HL-60 (cell line): Measurements from ENCODE around the gene CASP3.
"Not testable (repeated sequence)": the region's sequence is repeated elsewhere in the genome, so short reads cannot be mapped to it uniquely, and the experiment has no call there.

Experiments
- DNase-seq, 2 experiments: peaks; one replicate each; pipeline ENCODE4 v3.0.0-alpha.2; 2010 to 2020; ENCODE audit warnings: low read depth in 1 of 2, low spot score in 1 of 2
- H3K27ac ChIP-seq: fragments of 250-450 bp; sonication (Bioruptor Pico); replicated peaks from 2 replicates; pipeline ENCODE4 v1.5.1; 2020; ENCODE audit warnings: mild to moderate bottlenecking, moderate library complexity
- H3K27me3 ChIP-seq: fragments of 250-450 bp; sonication (Bioruptor Pico); 2 replicates; pipeline ENCODE4 v1.5.1; 2021; ENCODE audit warnings: mild to moderate bottlenecking, moderate library complexity; ENCODE audit not compliant: insufficient read depth, poor library complexity, severe bottlenecking
- H3K4me3 ChIP-seq: replicated peaks from 2 replicates; pipeline ENCODE4 v1.5.1; 2011; ENCODE audit warnings: mild to moderate bottlenecking, control low read depth, low read length; ENCODE audit not compliant: insufficient read depth
- GABPA ChIP-seq: IDR thresholded peaks from 2 replicates; pipeline ENCODE4 v1.6.1; 2012; ENCODE audit warnings: low read depth
- POLR2AphosphoS5 ChIP-seq: IDR thresholded peaks from 2 replicates; pipeline ENCODE4 v1.6.1; 2012; ENCODE audit warnings: low read depth
- REST ChIP-seq: IDR thresholded peaks from 2 replicates; pipeline ENCODE4 v1.6.1; 2012; ENCODE audit warnings: low read depth; ENCODE audit not compliant: insufficient replicate concordance
- SPI1 ChIP-seq: IDR thresholded peaks from 2 replicates; pipeline ENCODE4 v1.6.1; 2012; ENCODE audit warnings: low read depth, mild to moderate bottlenecking, borderline replicate concordance
- TF ChIP-seq, protein P1 (sequence below): IDR thresholded peaks from one replicate; pipeline ENCODE4 v1.5.1; 2011; ENCODE audit warnings: low read length, control low read depth, inconsistent platforms; ENCODE audit not compliant: insufficient read depth

CASP3 gene

DNA sequence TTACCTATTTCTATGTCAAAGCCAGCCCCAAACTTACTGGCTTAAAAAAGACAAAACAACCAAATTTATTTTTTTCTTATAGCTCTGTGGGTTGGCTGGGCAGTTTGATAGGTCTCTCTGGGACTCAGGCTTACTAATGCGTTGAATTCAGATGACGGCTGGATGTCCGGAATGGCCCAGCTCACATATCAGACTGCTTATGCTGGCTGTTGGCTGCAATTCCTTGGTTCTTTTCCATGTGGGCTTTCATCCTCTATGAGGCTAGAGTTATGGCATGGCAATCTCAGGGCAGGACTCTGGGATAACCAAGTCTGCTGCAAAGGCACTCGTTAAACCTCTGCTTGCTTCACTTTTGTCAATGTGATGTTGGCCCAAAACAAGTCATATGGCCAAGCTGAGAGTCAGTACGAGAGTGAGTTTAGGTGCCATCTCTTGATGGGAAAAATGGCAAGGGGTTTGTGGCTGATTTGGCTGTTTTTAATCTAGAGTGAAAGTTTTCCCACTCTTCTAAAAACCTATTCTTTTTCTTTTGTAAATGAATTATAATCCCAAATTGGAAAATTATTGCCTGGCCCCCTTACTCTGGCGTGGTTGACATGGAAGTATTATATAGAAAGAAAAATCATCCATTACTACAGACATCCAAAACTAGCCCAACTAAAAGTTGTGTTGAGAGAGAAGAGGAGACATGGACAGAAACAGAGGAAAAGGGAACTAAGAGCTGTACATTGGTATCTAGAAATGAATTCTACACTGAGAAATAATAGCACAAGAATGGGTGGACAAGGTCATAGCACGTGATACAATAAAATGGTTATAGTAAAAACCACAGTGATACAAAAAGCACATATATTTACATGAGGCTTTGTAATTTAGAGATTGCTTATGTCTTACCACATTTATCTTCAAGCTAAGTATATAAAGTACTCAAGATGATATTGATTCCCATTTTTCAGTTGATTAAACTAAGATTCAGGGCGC, 6.9 kb upstream of the CASP3 start:
- no peaks in the 10 kb centered on the region for H3K27me3 ChIP-seq
- no peak for TF ChIP-seq SPI1
- no peak for TF ChIP-seq REST
- TF ChIP-seq, protein P1, sequence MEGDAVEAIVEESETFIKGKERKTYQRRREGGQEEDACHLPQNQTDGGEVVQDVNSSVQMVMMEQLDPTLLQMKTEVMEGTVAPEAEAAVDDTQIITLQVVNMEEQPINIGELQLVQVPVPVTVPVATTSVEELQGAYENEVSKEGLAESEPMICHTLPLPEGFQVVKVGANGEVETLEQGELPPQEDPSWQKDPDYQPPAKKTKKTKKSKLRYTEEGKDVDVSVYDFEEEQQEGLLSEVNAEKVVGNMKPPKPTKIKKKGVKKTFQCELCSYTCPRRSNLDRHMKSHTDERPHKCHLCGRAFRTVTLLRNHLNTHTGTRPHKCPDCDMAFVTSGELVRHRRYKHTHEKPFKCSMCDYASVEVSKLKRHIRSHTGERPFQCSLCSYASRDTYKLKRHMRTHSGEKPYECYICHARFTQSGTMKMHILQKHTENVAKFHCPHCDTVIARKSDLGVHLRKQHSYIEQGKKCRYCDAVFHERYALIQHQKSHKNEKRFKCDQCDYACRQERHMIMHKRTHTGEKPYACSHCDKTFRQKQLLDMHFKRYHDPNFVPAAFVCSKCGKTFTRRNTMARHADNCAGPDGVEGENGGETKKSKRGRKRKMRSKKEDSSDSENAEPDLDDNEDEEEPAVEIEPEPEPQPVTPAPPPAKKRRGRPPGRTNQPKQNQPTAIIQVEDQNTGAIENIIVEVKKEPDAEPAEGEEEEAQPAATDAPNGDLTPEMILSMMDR = no peak
- no peak for TF ChIP-seq GABPA
- no peak for TF ChIP-seq POLR2AphosphoS5
- no peak overlapping the region for H3K4me3 ChIP-seq
- no peak overlapping the region for H3K27ac ChIP-seq
- no peak for DNase-seq

GRCh38 chr4:184653650-184654049, 4.4 kb upstream of the CASP3 start:
- no peak for TF ChIP-seq SPI1
- TF ChIP-seq POLR2AphosphoS5 = no peak
- no peak for TF ChIP-seq REST
- TF ChIP-seq GABPA = no peak
- TF ChIP-seq, protein P1 = no peak
- Histone ChIP-seq H3K27me3 (no peaks in the 10 kb centered on the region), H3K27ac (no peak overlapping the region), H3K4me3 (no peak overlapping the region)
- no peak for DNase-seq

DNA sequence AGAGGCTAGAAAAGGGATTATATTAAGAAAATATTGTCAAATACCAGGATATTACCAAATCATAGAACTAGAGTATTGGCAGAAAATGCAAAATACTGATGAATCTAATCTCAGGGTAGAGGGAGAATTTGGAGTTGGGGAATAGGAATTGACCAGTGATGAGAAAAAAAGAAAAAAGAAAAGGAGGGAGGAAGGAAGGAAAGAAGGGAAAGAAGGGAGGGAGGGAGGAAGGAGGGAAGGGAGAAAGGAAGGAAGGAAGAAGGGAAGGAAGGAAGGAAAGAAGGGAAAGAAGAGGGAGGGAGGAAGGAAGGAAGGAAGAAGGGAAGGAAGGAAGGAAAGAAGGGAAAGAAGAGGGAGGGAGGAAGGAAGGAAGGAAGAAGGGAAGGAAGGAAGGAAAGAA, 3.4 kb upstream of the CASP3 start:
- H3K4me3 ChIP-seq, DNase-seq, H3K27me3 ChIP-seq, H3K27ac ChIP-seq: not testable (repeated sequence)

- Histone ChIP-seq H3K27me3 (no peaks in the 10 kb centered on the region), H3K4me3 (no peak overlapping the region), H3K27ac (no peak overlapping the region)
- no peak for DNase-seq
- TF ChIP-seq GABPA = no peak
- TF ChIP-seq REST = no peak
- no peak for TF ChIP-seq POLR2AphosphoS5
- TF ChIP-seq, protein P1 = no peak
- no peak for TF ChIP-seq SPI1
Observed at GRCh38 chr4:184651899-184652298, 2.7 kb upstream of the CASP3 start.
